Ovary (tissue), 3 donors: ENCODE results near the gene STKLD1.

Experiments used
- EP300 ChIP-seq: sonication (generic); formaldehyde crosslinking; IDR thresholded peaks from one replicate; pipeline ENCODE4 v1.6.1; 2017; ENCODE audit warnings: antibody characterized with exemption
- POLR2A ChIP-seq: fragments of 450-650 bp; IDR thresholded peaks from one replicate; pipeline ENCODE4 v1.6.1; 2017; ENCODE audit warnings: antibody characterized with exemption, mild to moderate bottlenecking, moderate library complexity
- TF ChIP-seq, protein P1 (sequence below), 3 donors: fragments of 450-650 bp in 2 of 3; fragments of 200-600 bp in 1 of 3; IDR thresholded peaks; one replicate each; pipeline versions ENCODE4 v1.5.1 to v1.8.0; 2016 to 2022; ENCODE audit warnings: antibody characterized with exemption in 3 of 3, mild to moderate bottlenecking in 1 of 3
- donor health status: DM: no; HTN: no; CAD: no.

DNA sequence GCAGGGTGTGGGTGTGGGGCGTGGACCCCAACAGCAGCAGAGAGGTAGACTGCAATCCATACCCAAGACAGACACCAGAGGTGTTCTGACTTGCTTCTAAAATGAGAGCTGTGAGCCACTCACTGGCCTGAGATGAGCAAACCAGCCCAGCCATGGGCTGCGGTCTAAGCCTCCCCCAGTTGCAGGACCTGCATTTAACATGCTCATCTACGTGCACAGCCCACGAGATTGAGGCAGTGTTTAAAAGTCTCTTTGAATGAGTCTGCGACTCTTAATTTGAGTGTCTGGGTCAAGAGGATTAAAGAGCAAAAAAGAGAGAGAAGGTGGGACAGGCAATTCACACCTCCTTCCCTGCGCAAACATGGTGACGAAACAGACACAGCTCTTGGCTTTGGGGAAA lies 6.2 kb upstream of the STKLD1 start:
- TF ChIP-seq, protein P1, sequence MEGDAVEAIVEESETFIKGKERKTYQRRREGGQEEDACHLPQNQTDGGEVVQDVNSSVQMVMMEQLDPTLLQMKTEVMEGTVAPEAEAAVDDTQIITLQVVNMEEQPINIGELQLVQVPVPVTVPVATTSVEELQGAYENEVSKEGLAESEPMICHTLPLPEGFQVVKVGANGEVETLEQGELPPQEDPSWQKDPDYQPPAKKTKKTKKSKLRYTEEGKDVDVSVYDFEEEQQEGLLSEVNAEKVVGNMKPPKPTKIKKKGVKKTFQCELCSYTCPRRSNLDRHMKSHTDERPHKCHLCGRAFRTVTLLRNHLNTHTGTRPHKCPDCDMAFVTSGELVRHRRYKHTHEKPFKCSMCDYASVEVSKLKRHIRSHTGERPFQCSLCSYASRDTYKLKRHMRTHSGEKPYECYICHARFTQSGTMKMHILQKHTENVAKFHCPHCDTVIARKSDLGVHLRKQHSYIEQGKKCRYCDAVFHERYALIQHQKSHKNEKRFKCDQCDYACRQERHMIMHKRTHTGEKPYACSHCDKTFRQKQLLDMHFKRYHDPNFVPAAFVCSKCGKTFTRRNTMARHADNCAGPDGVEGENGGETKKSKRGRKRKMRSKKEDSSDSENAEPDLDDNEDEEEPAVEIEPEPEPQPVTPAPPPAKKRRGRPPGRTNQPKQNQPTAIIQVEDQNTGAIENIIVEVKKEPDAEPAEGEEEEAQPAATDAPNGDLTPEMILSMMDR (IDR thresholded peaks at IDR 0.05): no peak
- TF ChIP-seq EP300 (no peak), POLR2A (no peak)
